GM13976 (cell line): Measurements from ENCODE around the gene USP8.
"Not testable (repeated sequence)": the region's sequence is repeated elsewhere in the genome, so short reads cannot be mapped to it uniquely, and the experiment has no call there.

Experiments
- DNase-seq: peaks from one replicate; pipeline ENCODE4 v3.0.0; 2012; ENCODE audit warnings: low spot score
- in situ Hi-C: fragments of 300-500 bp; cut with MboI; formaldehyde crosslinking; loops from one replicate; pipeline ENCODE4 v1.12.0; 2022; ENCODE audit warnings: low sequenced_read_pairs, mixed read lengths, inconsistent platforms; ENCODE audit not compliant: unreplicated experiment
- TF ChIP-seq, protein P1 (sequence below): IDR thresholded peaks from 2 replicates; pipeline ENCODE4 v1.5.1; 2012; ENCODE audit warnings: borderline replicate concordance, mild to moderate bottlenecking; ENCODE audit not compliant: insufficient read depth; ENCODE audit errors: extremely low read depth, missing control alignments, control extremely low read depth

The USP8 gene

DNA sequence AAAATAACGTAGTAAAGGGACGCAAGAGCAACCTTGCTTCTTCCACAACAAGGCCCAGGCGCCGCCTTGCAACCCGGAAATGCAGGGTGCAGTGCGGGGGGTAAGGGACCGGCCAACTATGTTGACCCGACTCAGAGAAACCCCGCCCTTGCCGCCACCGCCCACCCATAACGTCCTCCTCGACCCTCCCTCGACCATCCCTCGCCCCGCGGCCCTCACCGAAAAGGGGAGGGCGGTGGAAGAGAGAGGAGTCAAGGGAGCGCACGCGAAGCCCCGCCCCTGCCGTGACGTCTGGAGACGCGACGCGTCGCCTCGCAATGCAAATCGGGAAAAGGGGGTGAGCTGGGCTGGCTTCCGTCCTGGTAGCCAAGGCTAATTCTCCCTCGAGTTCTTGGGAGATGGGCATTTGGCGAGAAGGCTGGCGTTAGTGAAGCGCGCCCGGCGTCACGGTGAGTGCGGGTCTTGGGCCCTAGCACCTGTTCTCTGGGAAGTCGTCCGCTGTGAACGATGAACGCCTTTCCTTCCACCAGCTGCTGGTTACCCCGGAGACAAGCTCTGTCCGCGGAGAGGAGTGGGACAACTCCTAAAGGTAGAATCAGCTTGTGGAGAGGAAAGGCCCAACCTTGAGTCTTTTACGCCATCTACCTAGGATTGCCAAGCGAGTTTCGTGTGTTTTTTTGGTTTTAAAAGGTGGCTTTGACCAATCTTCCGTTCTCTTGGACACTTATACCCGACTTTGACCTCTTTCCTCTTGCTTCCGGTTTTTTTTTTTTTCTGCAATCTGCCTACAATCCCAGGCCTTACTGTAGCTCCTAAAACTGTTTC is at the start of gene USP8:
TSS of gene USP8 (plus strand) at position 340 of the 825 bp plus-strand sequence. CDS start 14,669 bp downstream, outside the sequence.
- TF ChIP-seq, protein P1, sequence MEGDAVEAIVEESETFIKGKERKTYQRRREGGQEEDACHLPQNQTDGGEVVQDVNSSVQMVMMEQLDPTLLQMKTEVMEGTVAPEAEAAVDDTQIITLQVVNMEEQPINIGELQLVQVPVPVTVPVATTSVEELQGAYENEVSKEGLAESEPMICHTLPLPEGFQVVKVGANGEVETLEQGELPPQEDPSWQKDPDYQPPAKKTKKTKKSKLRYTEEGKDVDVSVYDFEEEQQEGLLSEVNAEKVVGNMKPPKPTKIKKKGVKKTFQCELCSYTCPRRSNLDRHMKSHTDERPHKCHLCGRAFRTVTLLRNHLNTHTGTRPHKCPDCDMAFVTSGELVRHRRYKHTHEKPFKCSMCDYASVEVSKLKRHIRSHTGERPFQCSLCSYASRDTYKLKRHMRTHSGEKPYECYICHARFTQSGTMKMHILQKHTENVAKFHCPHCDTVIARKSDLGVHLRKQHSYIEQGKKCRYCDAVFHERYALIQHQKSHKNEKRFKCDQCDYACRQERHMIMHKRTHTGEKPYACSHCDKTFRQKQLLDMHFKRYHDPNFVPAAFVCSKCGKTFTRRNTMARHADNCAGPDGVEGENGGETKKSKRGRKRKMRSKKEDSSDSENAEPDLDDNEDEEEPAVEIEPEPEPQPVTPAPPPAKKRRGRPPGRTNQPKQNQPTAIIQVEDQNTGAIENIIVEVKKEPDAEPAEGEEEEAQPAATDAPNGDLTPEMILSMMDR: no peak
- in situ Hi-C loops: no loop called here
- DNase-seq: peak; percentile 94

DNA sequence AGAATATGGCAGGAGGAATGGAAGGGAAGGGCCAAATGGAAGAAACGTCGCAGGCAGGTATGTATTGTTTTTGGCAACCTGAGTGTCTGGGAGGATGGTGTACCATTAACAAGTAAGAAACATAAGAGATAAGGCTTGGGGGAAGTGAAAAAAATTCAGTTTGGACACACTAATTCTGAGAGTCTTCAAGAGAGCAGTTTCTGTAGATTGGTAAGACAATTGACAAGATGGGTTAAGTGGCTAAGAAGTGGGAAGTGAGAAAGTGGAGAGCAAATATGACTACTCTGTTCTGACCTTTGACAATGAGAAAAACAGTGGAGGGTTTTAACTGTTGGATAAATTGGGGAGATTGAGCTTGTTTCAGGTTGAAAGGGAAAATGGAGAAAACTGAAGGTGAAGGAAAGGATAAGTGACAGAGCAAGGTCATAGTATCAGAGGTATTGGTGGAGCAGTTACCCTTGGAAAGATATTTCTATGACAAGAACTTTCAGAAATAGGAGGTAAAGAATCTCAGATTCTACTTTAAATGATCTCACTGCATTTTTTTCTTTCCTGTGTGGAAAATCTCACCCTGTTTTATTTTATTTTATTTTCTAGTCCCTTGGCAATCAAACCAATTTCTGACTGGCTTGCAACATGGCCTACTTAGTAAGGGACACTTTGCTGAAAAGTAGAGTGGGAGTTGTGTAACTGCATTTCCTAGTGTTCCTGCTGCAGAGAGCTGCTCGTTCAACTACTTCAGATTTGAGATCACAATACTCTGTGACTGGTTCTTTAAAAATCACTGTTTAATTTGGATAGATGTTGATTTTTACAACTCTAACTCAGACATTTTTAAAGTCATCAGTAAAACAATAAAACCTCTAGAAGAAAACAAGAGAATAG is 46.1 kb upstream of the USP8 start:
- peak; percentile 82 for DNase-seq
- in situ Hi-C loops: no loop called here

DNA sequence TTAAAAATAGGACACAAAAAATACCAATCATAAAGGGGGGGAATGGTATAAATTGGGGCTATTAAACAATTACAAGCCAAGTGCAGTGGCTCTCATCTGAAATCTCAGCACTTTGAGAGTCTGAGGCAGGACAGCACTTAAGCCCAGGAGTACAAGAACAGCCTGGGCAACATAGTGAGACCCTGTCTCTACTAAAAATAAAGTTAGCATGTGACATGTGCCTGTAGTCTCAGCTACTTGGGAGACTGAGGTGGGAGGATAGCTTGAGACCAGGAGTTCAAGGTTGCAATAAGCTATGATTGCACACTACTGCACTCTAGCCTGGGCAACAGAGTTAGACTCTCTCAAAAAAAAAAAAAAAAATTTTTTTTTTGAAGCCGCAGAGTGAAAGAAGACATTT is 45.4 kb upstream of the USP8 start:
- no peak for DNase-seq
- in situ Hi-C loops: no loop called here
- TF ChIP-seq, protein P1: no peak

More for the DNA sequence above, 46.1 kb upstream of the USP8 start:
- TF ChIP-seq, protein P1: no peak

GRCh38 chr15:50379413-50379812 is 44.8 kb upstream of the USP8 start:
- in situ Hi-C loops: not testable (repeated sequence)

DNA sequence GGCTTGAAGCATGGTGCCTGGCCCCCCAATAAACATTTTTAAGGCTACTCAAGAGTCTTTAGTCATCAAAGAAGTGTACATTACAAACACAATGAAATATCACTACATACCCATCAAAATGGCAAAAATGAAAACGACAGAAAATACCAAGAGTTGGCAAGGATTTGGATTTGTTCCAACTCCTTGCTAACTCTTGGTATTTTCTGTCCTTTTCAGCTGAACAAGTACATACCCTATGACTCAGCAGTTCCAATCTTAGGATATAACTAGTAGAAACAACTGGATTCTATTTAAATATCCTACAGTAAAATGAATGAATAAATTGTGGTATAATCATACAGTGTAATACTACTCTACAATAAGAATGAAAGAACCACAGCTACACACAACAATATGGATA is 44.1 kb upstream of the USP8 start:
- in situ Hi-C loops: no loop called here
- DNase-seq: no peak
- TF ChIP-seq, protein P1: no peak

More at GRCh38 chr15:50379413-50379812, 44.8 kb upstream of the USP8 start:
- not testable (repeated sequence) for DNase-seq

DNA sequence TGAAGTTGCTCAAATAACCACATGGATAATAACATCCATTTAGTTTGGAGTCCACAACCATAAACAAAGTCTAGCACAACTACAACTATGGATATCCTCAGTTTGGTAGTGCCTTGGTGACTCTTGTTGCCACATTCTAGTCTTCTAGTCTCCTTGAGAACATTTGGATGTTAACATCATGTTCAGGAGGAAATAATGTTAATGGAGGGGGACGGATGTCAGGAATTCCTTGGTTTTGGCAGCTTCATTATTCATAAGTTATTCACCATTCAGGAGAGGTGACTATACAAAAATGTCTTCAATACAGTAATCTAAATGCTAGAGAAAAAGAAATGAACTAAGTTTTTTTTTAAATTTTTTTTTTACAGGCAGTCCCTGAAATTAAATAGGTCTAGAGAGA is 42.8 kb upstream of the USP8 start:
- in situ Hi-C loops: no loop called here
- no peak for DNase-seq
- TF ChIP-seq, protein P1: no peak

- in situ Hi-C loops, DNase-seq: not testable (repeated sequence)
Observed at GRCh38 chr15:50382408-50382807, 41.8 kb upstream of the USP8 start.
